Endothelial cell of umbilical vein (primary cell): Measurements from ENCODE around the gene RIPOR3. TPM values are rescaled to one million over a fixed set of nuclear protein-coding genes. Genes with fewer than 3 reads are reported as not detected.

Experiments used
- BruUV-seq: library from RNA; stranded (reverse); fragments of 400-500 nt; replicated peaks from 2 replicates; lab custom pipeline; 2021; lab: Mats Ljungman, UMichigan
- CTCF ChIA-PET: fragments of 300-600, 350-600 bp; sonication (Branson Sonifier 250); formaldehyde crosslinking; loops from one replicate; lab custom pipeline; 2021; ENCODE audit warnings: antibody characterized with exemption, inconsistent platforms; lab: Charles Lee
- POLR2A ChIA-PET: fragments of 300-600, 350-600 bp; sonication (Branson Sonifier 250); formaldehyde crosslinking; loops from one replicate; lab custom pipeline; 2021; ENCODE audit warnings: antibody characterized with exemption, inconsistent platforms; lab: Charles Lee
- DNase-seq: peaks from one replicate; pipeline ENCODE4 v3.0.0-alpha.2; 2011; ENCODE audit warnings: low read depth, low spot score
- FAIRE-seq: peaks from 2 replicates; lab custom pipeline; 2011; peaks lifted over from hg19 to GRCh38; lab: Jason Lieb, UNC
- H2AFZ ChIP-seq: 2 replicates; pipeline ENCODE4 v1.6.0; 2012; ENCODE audit warnings: low read depth, low read length, control low read depth, inconsistent platforms
- H3K27ac ChIP-seq: 2 replicates; pipeline ENCODE4 v1.5.1; 2011; ENCODE audit warnings: low read depth, mild to moderate bottlenecking, control low read depth, low read length, moderate library complexity; ENCODE audit not compliant: insufficient read depth
- H3K27me3 ChIP-seq, 2 experiments: 2 replicates each; pipeline versions ENCODE4 v1.6.0 to v1.6.1; 2011; ENCODE audit warnings: low read length in 2 of 2, mixed read lengths in 1 of 2; ENCODE audit not compliant: control insufficient read depth in 2 of 2, insufficient read depth in 2 of 2
- H3K36me3 ChIP-seq, 2 experiments: 2 replicates in 1 of 2; 3 replicates in 1 of 2; pipeline ENCODE4 v1.5.1; 2011; ENCODE audit warnings: low read length in 2 of 2, mild to moderate bottlenecking in 1 of 2, moderate library complexity in 1 of 2; ENCODE audit not compliant: control insufficient read depth in 2 of 2, insufficient read depth in 2 of 2; ENCODE audit errors: extremely low read depth in 1 of 2
- H3K4me1 ChIP-seq: 3 replicates; pipeline ENCODE4 v1.5.1; 2011; ENCODE audit warnings: mild to moderate bottlenecking, low read length; ENCODE audit not compliant: control insufficient read depth, insufficient read depth; ENCODE audit errors: extremely low read depth
- H3K4me2 ChIP-seq: 2 replicates; pipeline ENCODE4 v1.6.1; 2011; ENCODE audit warnings: low read length, control low read depth, mixed read lengths; ENCODE audit not compliant: insufficient read depth
- H3K4me3 ChIP-seq, 3 experiments: fragments of 200-600 bp in 1 of 3; sonication (generic), shearing (Covaris generic) in 1 of 3; replicated peaks in 1 of 3; 2 replicates each; pipeline ENCODE4 v1.5.1; 2011 to 2016; ENCODE audit warnings: control low read depth in 3 of 3, low read length in 3 of 3, mild to moderate bottlenecking in 2 of 3, inconsistent platforms in 1 of 3, low read depth in 1 of 3, moderate library complexity in 1 of 3; ENCODE audit not compliant: insufficient read depth in 1 of 3
- H3K79me2 ChIP-seq: 2 replicates; pipeline ENCODE4 v1.6.0; 2012; ENCODE audit warnings: low read length, inconsistent platforms; ENCODE audit not compliant: control insufficient read depth, insufficient read depth
- H3K9ac ChIP-seq: replicated peaks from 2 replicates; pipeline ENCODE3; 2011; ENCODE audit warnings: low read length, control low read depth; ENCODE audit not compliant: insufficient read depth; ENCODE audit errors: extremely low read depth
- H3K9me1 ChIP-seq: replicated peaks from 3 replicates; pipeline ENCODE4 v1.6.0; 2011; ENCODE audit warnings: mild to moderate bottlenecking, low read length; ENCODE audit not compliant: control insufficient read depth, insufficient read depth; ENCODE audit errors: extremely low read depth
- H3K9me3 ChIP-seq: replicated peaks from 2 replicates; pipeline ENCODE4 v1.5.1; 2012; ENCODE audit warnings: low read length, inconsistent platforms; ENCODE audit not compliant: control insufficient read depth, insufficient read depth
- H4K20me1 ChIP-seq: replicated peaks from 2 replicates; pipeline ENCODE3; 2011; ENCODE audit warnings: mild to moderate bottlenecking, low read length; ENCODE audit not compliant: control insufficient read depth, insufficient read depth; ENCODE audit errors: extremely low read depth
- EZH2 ChIP-seq: IDR thresholded peaks from 2 replicates; pipeline ENCODE4 v1.6.1; 2012; ENCODE audit warnings: borderline replicate concordance, low read depth, mild to moderate bottlenecking, moderate library complexity, low read length, inconsistent platforms; ENCODE audit not compliant: severe bottlenecking
- FOS ChIP-seq: IDR thresholded peaks from 2 replicates; pipeline ENCODE4 v1.6.1; 2011; ENCODE audit warnings: mild to moderate bottlenecking, low read length, moderate library complexity, borderline replicate concordance; ENCODE audit not compliant: insufficient read depth
- GATA2 ChIP-seq: IDR thresholded peaks from 2 replicates; pipeline ENCODE4 v1.7.0; 2011; ENCODE audit warnings: low read depth, mild to moderate bottlenecking, moderate library complexity, mixed read lengths, low read length; ENCODE audit not compliant: insufficient read length, insufficient read depth
- JUN ChIP-seq: IDR thresholded peaks from 2 replicates; pipeline ENCODE4 v1.6.1; 2011; ENCODE audit warnings: borderline replicate concordance, low read depth; ENCODE audit not compliant: insufficient read length, insufficient read depth
- MYC ChIP-seq: IDR thresholded peaks from one replicate; pipeline ENCODE4 v1.6.1; 2011; ENCODE audit warnings: mild to moderate bottlenecking, low read depth, low read length
- POLR2A ChIP-seq: IDR thresholded peaks from 2 replicates; pipeline ENCODE4 v1.6.1; 2012; ENCODE audit warnings: low read depth, mild to moderate bottlenecking, control low read depth, low read length
- POLR2AphosphoS5 ChIP-seq: IDR thresholded peaks from 2 replicates; pipeline ENCODE4 v1.6.1; 2012; ENCODE audit warnings: low read depth, mild to moderate bottlenecking, control low read depth, low read length, moderate library complexity; ENCODE audit not compliant: insufficient read depth
- dilution Hi-C: fragments of 300-500 bp; cut with MboI; formaldehyde crosslinking; loops from one replicate; pipeline ENCODE4 v1.15.0; 2019; ENCODE audit warnings: low sequenced_read_pairs; ENCODE audit not compliant: extremely low pct_ligation_motif_present
- intact Hi-C: fragments of 100-400 bp; cut with micrococcal nuclease; formaldehyde crosslinking; loops from one replicate; pipeline ENCODE4 v1.10.0; 2022
- polyA plus RNA-seq, 4 experiments: library from polyadenylated mRNA; depleted of rRNA in 3 of 4; stranded (reverse) in 3 of 4; unstranded in 1 of 4; fragments of >200 nt; gene quantifications; 2 replicates each; pipeline versions ENCODE4 v1.2.1 to v1.2.3, GENCODE V29; 2011 to 2012; ENCODE audit warnings: missing spikeins in 1 of 4
- total RNA-seq: library from RNA; stranded (reverse); gene quantifications from 2 replicates; pipeline ENCODE4 v1.2.3, GENCODE V29; 2021
- TF ChIP-seq, protein P1 (sequence below): IDR thresholded peaks from 2 replicates; pipeline ENCODE4 v1.6.1; 2011; ENCODE audit not compliant: insufficient read depth, insufficient read length
- TF ChIP-seq, protein P2 (sequence below), 2 donors: IDR thresholded peaks; 1 replicate in 1 of 2; 2 replicates in 1 of 2; pipeline ENCODE4 v1.5.1; 2011; ENCODE audit warnings: low read length in 2 of 2, mild to moderate bottlenecking in 2 of 2, moderate library complexity in 2 of 2, control low read depth in 1 of 2, inconsistent platforms in 1 of 2, low read depth in 1 of 2; ENCODE audit not compliant: insufficient read depth in 1 of 2; ENCODE audit errors: extremely low read depth in 1 of 2

The RIPOR3 gene
- total and polyA plus RNA-seq, 2 donors (not counting 3 experiments of a cell fraction or from before 2014, with no cell fraction given): not detected

DNA sequence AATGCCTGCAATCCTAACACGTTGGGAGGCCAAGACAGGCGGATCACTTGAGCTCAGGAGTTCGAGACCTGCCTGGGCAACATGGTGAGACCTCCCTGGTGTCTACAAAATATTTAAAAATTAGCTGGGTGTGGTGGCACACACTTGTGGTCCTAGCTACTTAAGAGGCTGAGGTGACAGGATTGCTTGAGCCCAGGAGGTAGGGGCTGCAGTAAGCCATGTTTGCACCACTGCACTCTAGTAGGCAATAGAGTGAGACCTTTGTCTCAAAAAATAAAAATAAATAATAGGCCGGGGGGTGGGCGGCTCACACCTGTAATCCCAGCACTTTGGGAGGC lies 18.3 kb upstream of the RIPOR3 start:
- Histone ChIP-seq H3K27me3 (peaks cover 2 to 9% of the 10 kb centered on the region in 2 experiments), H4K20me1 (no peaks in the 10 kb centered on the region), H3K36me3 (no peaks in the 10 kb centered on the region), H3K9me1 (no peaks in the 10 kb centered on the region), H3K4me2 (no peak overlapping the region), H2AFZ (no peak overlapping the region), H3K4me1 (no peaks in the 10 kb centered on the region), H3K9me3 (no peaks in the 10 kb centered on the region), H3K79me2 (no peaks in the 10 kb centered on the region), H3K9ac (no peak overlapping the region), H3K4me3 (no peak overlapping the region), H3K27ac (no peak overlapping the region)
- intact Hi-C loops: no loop called here
- no peak for FAIRE-seq
- CTCF ChIA-PET: no interaction called here
- no TSS peak for BruUV-seq
- POLR2A ChIA-PET: no interaction called here
- DNase-seq: no peak
- dilution Hi-C loops: no loop called here
- no peak for TF ChIP-seq POLR2A

DNA sequence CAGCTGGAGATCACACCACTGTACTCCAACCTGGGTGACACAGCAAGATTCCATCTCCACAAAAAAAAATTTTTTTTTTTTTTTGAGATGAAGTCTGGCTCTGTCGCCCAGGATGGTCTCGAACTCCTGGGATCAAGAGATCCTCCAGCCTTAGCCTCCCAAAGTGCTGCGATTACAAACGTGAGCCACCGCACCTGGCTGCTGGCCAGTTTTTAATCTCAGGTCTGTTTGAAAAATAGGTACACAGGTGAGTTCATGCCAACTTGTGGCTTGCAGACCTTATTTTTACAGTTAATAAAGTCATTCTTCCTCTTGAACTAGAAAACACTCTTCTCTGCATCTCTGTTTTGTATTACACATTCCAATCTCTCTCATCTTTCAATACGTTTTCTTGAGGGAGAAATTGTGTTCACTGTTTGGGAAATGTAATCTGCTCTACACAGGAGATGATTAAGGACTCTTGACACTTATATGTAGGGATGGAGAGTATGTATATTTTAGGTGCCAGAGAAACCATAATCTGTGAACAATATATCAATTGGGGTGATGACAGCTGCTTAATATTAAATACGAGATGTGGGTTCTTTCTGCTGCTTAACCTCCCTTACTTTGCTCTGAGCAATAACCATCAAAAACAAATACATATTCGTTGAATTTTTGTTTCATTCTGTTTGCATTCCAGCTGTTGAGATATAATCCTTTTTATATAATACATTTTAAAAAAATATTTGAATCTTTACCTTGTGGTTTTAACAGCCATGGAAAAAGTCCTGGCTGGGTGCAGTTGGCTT lies 17.7 kb upstream of the RIPOR3 start:
- dilution Hi-C loops (no loop called here), intact Hi-C loops (no loop called here)
- Histone ChIP-seq H3K27ac (no peak overlapping the region), H3K4me3 (no peak overlapping the region), H3K4me1 (no peaks in the 10 kb centered on the region), H3K79me2 (no peaks in the 10 kb centered on the region), H3K27me3 (peaks cover 2 to 9% of the 10 kb centered on the region in 2 experiments), H3K9me3 (no peaks in the 10 kb centered on the region), H4K20me1 (no peaks in the 10 kb centered on the region), H3K36me3 (no peaks in the 10 kb centered on the region), H3K9ac (no peak overlapping the region), H2AFZ (no peak overlapping the region), H3K4me2 (no peak overlapping the region), H3K9me1 (no peaks in the 10 kb centered on the region)
- BruUV-seq: no TSS peak
- ChIA-PET CTCF (no interaction called here), POLR2A (no interaction called here)
- DNase-seq (no peak), FAIRE-seq (no peak)
- no peak for TF ChIP-seq MYC
- TF ChIP-seq, protein P1, sequence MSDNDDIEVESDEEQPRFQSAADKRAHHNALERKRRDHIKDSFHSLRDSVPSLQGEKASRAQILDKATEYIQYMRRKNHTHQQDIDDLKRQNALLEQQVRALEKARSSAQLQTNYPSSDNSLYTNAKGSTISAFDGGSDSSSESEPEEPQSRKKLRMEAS: no peak
- TF ChIP-seq GATA2: no peak
- TF ChIP-seq EZH2: no peak
- TF ChIP-seq POLR2A: no peak
- TF ChIP-seq POLR2AphosphoS5: no peak
- TF ChIP-seq JUN: no peak
- TF ChIP-seq, protein P2, sequence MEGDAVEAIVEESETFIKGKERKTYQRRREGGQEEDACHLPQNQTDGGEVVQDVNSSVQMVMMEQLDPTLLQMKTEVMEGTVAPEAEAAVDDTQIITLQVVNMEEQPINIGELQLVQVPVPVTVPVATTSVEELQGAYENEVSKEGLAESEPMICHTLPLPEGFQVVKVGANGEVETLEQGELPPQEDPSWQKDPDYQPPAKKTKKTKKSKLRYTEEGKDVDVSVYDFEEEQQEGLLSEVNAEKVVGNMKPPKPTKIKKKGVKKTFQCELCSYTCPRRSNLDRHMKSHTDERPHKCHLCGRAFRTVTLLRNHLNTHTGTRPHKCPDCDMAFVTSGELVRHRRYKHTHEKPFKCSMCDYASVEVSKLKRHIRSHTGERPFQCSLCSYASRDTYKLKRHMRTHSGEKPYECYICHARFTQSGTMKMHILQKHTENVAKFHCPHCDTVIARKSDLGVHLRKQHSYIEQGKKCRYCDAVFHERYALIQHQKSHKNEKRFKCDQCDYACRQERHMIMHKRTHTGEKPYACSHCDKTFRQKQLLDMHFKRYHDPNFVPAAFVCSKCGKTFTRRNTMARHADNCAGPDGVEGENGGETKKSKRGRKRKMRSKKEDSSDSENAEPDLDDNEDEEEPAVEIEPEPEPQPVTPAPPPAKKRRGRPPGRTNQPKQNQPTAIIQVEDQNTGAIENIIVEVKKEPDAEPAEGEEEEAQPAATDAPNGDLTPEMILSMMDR (IDR thresholded peaks at IDR 0.05; ENCODE audit: extremely low read depth in 1 of 2, insufficient read depth in 1 of 2, low read depth in 1 of 2, low read length in 2 of 2): no peak
- no peak for TF ChIP-seq FOS
